Ascending aorta (tissue), 2 donors: ENCODE data around the gene PUS7. TPM values are rescaled to one million over a fixed set of nuclear protein-coding genes. Genes with fewer than 3 reads are reported as not detected.

Source experiments
- DNase-seq, 2 donors: peaks; one replicate each; pipeline ENCODE4 v3.0.0-alpha.2; 2019; ENCODE audit warnings: low spot score in 2 of 2
- H3K27ac ChIP-seq, 2 donors: fragments of 200-600 bp; sonication (generic); one replicate each; pipeline ENCODE4 v1.5.1; 2016 to 2017; ENCODE audit warnings: mild to moderate bottlenecking in 1 of 2
- H3K27me3 ChIP-seq: fragments of 200-600 bp; sonication (generic); one replicate; pipeline ENCODE4 v1.5.1; 2017
- H3K36me3 ChIP-seq, 2 donors: fragments of 200-600 bp; sonication (generic); one replicate each; pipeline ENCODE4 v1.5.1; 2016
- H3K4me1 ChIP-seq, 2 donors: fragments of 200-600 bp; sonication (generic); one replicate each; pipeline ENCODE4 v1.5.1; 2016 to 2017; ENCODE audit warnings: mild to moderate bottlenecking in 1 of 2
- H3K4me3 ChIP-seq, 2 donors: fragments of 200-600 bp; sonication (generic); one replicate each; pipeline ENCODE4 v1.5.1; 2016 to 2017; ENCODE audit warnings: mild to moderate bottlenecking in 1 of 2
- H3K9me3 ChIP-seq, 2 donors: fragments of 200-600 bp; sonication (generic); one replicate each; pipeline ENCODE4 v1.5.1; 2016
- intact Hi-C: fragments of 100-400 bp; cut with DNase I; formaldehyde crosslinking; loops from one replicate; pipeline ENCODE4 v1.15.1; 2023
- total RNA-seq: library from RNA; depleted of rRNA; stranded (reverse); fragments of >200 nt; gene quantifications from one replicate; pipeline ENCODE4 v1.1.0, GENCODE V29; 2016
- TF ChIP-seq, protein P1 (sequence below), 3 experiments: fragments of 200-600 bp in 2 of 3; fragments of 450-650 bp in 1 of 3; sonication (generic) in 2 of 3; IDR thresholded peaks; one replicate each; pipeline ENCODE4 v1.5.1; 2016 to 2019; ENCODE audit warnings: antibody characterized with exemption in 3 of 3, mild to moderate bottlenecking in 1 of 3, moderate library complexity in 1 of 3

The PUS7 gene
- total RNA-seq, 1 donor from 2014 or later = 17.2 TPM

DNA sequence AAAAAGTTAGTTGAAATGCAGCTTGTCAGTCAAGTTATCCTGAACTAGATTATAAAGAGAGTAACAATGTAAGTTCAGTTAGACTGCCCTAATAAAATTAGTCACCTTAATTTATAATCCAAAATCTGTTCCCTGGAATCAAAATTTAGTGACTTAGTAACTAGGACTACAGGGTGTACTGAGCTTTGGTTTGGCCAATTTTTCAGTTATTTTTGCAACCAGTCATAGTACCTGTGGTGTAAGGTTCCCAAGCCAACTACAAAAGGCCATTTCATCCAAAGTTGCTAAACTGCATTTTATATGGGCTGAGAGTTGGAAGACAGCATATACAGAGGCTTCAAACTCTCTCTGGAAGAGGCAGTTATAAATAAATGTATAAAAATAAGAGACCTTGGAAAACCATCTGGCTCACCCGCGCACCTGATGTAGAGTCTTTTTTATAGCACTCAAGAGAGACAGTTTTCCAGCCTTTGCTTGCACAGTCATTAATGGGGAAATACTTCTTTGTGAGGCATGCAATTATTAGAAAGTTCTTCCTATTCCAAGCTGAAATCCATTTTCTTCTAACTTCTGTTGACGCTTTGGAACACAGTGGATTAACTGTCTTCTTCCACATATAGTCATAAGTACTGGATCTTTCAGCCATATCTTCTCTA lies 59.2 kb downstream of the PUS7 start:
- no peak overlapping the region for H3K27ac ChIP-seq
- peaks cover 7 to 15% of the 10 kb centered on the region in 2 donors for H3K36me3 ChIP-seq
- H3K27me3 ChIP-seq = no peaks in the 10 kb centered on the region
- H3K9me3 ChIP-seq = no peaks in the 10 kb centered on the region
- H3K4me3 ChIP-seq = no peak overlapping the region
- no peak for DNase-seq
- no peaks in the 10 kb centered on the region for H3K4me1 ChIP-seq
- intact Hi-C loops = no loop called here
- TF ChIP-seq, protein P1, sequence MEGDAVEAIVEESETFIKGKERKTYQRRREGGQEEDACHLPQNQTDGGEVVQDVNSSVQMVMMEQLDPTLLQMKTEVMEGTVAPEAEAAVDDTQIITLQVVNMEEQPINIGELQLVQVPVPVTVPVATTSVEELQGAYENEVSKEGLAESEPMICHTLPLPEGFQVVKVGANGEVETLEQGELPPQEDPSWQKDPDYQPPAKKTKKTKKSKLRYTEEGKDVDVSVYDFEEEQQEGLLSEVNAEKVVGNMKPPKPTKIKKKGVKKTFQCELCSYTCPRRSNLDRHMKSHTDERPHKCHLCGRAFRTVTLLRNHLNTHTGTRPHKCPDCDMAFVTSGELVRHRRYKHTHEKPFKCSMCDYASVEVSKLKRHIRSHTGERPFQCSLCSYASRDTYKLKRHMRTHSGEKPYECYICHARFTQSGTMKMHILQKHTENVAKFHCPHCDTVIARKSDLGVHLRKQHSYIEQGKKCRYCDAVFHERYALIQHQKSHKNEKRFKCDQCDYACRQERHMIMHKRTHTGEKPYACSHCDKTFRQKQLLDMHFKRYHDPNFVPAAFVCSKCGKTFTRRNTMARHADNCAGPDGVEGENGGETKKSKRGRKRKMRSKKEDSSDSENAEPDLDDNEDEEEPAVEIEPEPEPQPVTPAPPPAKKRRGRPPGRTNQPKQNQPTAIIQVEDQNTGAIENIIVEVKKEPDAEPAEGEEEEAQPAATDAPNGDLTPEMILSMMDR (IDR thresholded peaks at IDR 0.05) = no peak

DNA sequence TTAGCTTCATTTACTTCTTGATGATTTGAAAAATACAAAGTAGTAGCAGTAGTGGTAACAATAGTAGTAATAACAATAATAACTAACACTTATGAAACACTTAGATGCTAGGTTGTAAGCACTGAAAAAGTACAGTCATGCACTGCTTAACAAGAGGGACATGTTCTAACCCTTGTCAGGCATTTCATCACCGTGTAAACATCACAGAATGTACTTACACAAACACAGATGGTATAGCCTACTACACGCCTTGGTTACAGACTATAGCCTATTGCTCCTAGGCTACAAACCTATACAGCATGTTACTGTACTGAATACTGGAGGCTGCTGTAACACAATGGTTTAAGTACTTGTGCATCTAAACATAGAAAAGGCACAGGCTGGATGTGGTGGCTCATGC lies 60.6 kb downstream of the PUS7 start:
- Histone ChIP-seq H3K27me3 (no peaks in the 10 kb centered on the region), H3K9me3 (no peaks in the 10 kb centered on the region), H3K4me1 (no peaks in the 10 kb centered on the region), H3K4me3 (no peak overlapping the region), H3K27ac (no peak overlapping the region), H3K36me3 (peaks cover 7 to 15% of the 10 kb centered on the region in 2 donors)
- TF ChIP-seq, protein P1 (IDR thresholded peaks at IDR 0.05) = no peak
- intact Hi-C loops = no loop called here
- DNase-seq = no peak

DNA sequence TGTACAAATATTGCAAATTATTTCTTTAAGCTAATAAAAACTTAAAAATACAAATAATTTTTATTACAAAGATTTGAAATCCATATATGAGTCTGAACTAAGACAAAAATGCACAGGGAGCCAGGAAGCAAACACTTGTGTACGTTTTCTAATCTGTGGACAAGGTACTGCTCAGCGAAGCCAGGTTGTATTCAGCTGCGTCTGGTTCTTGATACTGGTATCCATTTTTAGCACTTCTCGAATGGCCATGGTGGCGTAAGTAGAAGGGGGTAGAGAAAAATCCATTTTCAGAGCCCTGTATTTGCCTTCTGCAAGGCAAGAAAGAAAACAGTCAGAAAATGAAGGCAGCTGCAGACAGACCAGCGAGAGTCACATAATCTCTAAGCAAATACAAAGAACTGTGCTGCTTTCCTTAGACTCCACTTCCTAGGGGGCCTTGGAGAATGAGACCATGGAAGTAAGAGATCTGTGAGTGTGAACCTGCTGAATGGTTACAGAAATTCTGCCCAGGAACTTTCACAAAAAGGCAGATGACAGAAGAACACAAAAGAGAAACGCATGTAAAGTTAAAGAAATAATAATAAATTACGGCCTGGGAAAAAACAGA lies 64.3 kb downstream of the PUS7 start:
- H3K27ac ChIP-seq = no peak overlapping the region
- H3K9me3 ChIP-seq = no peaks in the 10 kb centered on the region
- TF ChIP-seq, protein P1 (IDR thresholded peaks at IDR 0.05) = no peak
- no peak overlapping the region for H3K4me3 ChIP-seq
- H3K27me3 ChIP-seq = no peaks in the 10 kb centered on the region
- intact Hi-C loops = no loop called here
- DNase-seq = no peak
- no peaks in the 10 kb centered on the region for H3K4me1 ChIP-seq
- peaks cover 7 to 11% of the 10 kb centered on the region in 2 donors for H3K36me3 ChIP-seq

DNA sequence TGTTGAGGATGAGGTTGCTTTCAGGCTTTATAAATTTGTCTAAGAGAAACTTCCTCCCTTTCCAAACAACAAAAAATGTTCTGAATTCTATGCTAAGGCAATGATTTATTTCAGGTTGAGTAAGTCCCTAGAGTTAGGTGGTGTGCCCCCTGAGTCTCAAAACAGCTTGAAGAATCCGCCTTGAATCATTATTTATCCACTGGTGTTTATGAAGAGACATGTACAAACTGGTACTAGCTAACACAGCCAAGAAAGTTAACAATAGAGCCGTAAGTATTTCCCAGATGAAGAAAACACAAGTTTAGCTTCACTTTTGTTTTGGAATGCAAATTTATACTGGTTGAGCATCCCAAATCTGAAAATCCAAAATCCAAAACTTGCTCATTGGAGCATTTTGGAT lies 67.2 kb downstream of the PUS7 start:
- no peak for DNase-seq
- intact Hi-C loops = no loop called here
- Histone ChIP-seq H3K27me3 (no peaks in the 10 kb centered on the region), H3K9me3 (no peaks in the 10 kb centered on the region), H3K4me1 (no peaks in the 10 kb centered on the region), H3K27ac (no peak overlapping the region), H3K36me3 (peaks cover 4 to 6% of the 10 kb centered on the region in 2 donors), H3K4me3 (no peak overlapping the region)
- TF ChIP-seq, protein P1 (IDR thresholded peaks at IDR 0.05) = no peak

DNA sequence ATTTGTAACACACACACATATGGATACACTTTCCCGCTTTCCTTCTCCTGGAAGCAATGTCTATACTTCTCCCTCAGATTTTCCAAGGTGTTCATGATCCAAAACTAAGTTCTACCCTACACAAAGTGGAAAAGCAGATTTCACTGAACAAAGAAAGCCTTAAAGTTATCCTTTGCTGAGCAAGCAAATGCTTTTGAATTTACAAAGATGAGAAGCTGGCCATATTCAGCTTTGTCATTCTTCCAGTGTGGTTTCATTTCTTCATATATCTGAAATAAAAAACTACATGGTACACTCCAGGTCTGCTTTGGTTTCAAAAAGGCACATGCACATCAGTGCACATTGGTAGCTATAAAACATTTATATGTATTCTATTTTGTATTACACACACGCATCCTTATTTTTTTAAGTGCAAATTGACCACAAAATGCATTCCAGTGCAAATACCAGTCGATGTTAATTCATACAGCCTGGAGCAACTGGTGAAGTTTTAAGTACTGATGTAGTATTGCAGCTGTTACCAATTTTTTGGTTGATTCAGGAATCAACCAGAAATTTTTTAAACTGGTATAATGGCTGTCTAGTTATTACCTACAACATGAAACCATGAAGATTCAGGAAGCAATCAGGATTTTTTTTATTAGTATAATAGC lies 67.8 kb downstream of the PUS7 start:
- TF ChIP-seq, protein P1 (IDR thresholded peaks at IDR 0.05) = no peak
- no peaks in the 10 kb centered on the region for H3K9me3 ChIP-seq
- no peak overlapping the region for H3K27ac ChIP-seq
- no peak for DNase-seq
- H3K27me3 ChIP-seq = no peaks in the 10 kb centered on the region
- no peaks in the 10 kb centered on the region for H3K4me1 ChIP-seq
- peaks cover 4 to 6% of the 10 kb centered on the region in 2 donors for H3K36me3 ChIP-seq
- no peak overlapping the region for H3K4me3 ChIP-seq
- intact Hi-C loops = no loop called here
